Fibroblast of villous mesenchyme (primary cell): ENCODE measurements around the gene MCEE. TPM values are rescaled to one million over a fixed set of nuclear protein-coding genes. Genes with fewer than 3 reads are reported as not detected.
"Not testable (repeated sequence)": the region's sequence is repeated elsewhere in the genome, so short reads cannot be mapped to it uniquely, and the experiment has no call there.

Experiments used
- DNase-seq: peaks from one replicate; pipeline ENCODE4 v3.0.0-alpha.2; 2010; ENCODE audit warnings: low read depth
- H3K4me3 ChIP-seq: 2 replicates; pipeline ENCODE4 v1.5.1; 2011; ENCODE audit warnings: low read depth, mild to moderate bottlenecking, low read length
- total RNA-seq: library from RNA; depleted of rRNA; stranded (reverse); fragments of >200 nt; gene quantifications from 2 replicates; pipeline ENCODE4 v1.2.3, GENCODE V29; 2012
- TF ChIP-seq, protein P1 (sequence below): IDR thresholded peaks from 2 replicates; pipeline ENCODE4 v1.5.1; 2012; ENCODE audit warnings: low read depth, mild to moderate bottlenecking, low read length; ENCODE audit not compliant: insufficient read depth

Gene MCEE
- total RNA-seq, 1 donor: 14.2 TPM

DNA sequence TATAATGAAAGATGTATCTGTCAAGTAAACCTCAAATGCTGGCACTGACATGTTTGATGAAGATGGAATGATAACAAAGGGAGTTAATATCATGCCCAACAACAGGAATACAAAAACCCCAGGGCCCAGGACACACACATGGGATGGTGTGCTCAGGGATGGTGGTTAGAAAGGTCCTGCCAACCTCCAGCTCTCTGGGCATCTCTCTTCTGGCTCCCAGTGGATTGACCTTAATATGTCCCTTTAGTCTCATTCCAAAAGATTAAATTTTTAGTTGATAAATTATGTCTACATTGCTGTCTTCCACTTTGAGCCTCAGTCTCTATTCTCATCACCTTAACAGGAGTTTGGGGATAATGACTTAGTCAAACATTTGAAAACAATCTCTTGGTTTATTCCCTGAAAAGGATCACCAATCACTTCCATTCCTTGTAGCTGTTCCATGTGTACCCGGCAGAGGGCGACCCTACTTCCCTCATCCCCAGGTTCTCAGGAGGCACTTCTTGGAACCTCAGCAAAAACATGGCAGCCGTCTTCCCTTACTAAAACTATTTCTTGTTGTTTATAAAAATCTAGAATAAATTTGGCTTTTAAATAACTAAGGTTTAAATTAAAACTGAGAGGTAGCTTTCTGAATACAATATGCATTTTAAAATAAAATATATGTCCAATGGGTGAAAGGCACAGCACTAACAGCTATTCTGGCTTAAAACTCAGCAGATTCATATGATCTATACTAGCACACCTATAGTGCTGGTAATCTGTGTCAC lies 29.6 kb downstream of the MCEE start:
- peak; percentile 62 for DNase-seq
- TF ChIP-seq, protein P1, sequence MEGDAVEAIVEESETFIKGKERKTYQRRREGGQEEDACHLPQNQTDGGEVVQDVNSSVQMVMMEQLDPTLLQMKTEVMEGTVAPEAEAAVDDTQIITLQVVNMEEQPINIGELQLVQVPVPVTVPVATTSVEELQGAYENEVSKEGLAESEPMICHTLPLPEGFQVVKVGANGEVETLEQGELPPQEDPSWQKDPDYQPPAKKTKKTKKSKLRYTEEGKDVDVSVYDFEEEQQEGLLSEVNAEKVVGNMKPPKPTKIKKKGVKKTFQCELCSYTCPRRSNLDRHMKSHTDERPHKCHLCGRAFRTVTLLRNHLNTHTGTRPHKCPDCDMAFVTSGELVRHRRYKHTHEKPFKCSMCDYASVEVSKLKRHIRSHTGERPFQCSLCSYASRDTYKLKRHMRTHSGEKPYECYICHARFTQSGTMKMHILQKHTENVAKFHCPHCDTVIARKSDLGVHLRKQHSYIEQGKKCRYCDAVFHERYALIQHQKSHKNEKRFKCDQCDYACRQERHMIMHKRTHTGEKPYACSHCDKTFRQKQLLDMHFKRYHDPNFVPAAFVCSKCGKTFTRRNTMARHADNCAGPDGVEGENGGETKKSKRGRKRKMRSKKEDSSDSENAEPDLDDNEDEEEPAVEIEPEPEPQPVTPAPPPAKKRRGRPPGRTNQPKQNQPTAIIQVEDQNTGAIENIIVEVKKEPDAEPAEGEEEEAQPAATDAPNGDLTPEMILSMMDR: peak; percentile 68
- H3K4me3 ChIP-seq: no peak overlapping the region

DNA sequence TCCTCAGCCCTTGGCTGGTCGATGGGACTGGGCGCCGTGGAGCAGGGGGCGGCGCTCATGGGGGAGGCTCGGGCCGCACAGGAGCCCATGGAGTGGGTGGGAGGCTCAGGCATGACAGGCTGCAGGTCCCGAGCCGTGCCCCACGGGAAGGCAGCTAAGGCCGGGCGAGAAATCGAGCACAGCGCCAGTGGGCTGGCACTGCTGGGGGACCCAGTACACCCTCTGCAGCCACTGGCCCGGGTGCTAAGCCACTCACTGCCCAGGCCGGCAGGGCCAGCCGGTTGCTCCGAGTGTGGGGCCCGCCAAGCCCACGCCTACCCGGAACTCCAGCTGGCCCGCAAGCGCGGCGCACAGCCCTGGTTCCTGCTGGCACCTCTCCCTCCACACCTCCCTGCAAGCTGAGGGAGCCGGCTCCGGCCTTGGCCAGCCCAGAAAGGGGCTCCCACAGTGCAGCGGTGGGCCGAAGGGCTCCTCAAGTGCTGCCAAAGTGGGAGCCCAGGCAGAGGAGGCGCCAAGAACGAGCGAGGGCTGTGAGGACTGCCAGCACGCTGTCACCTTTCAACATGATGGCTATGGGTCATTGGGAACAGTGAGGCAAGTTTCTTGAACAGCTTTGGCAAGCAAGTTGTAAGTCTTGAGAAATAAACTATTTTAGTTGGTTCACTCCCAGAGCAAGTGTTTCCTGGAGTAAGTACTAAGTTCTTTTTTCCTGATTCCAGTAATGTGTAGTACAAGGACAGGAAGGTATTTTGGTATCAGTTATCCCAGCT lies 37.4 kb downstream of the MCEE start:
- not testable (repeated sequence) for DNase-seq, H3K4me3 ChIP-seq

DNA sequence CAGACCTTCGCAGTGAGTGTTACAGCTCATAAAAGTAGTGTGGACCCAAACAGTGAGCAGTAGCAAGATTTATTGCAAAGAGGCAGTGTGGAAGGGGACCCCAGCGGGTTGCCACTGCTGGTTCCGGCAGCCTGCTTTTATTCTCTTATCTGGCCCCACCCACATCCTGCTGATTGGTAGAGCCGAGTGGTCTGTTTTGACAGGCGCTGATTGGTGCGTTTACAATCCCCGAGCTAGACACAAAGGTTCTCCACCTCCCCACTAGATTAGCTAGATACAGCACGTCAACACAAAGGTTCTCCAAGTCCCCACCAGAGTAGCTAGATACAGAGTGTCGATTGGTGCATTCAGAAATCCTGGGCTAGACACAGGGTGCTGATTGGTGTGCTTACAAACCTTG lies 38.2 kb downstream of the MCEE start:
- not testable (repeated sequence) for DNase-seq, H3K4me3 ChIP-seq

DNA sequence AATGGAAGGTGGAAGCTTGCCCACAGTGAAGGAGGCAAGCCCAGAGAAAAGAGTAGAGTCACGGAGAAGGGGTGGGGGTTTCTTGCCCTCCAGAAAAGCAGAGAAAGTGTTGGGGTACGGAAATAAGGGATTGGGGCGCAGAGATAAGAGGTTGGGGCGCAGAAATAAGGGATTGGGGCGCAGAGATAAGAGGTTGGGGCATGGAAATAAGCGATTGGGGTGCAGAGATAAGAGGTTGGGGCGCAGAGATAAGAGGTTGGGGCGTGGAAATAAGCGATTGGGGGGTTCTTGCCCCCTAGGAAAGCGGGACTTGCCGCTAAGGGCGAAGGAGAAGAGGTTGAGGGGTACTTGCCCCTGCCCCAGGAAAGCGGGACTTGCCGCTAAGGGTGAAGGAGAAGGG lies 40.6 kb downstream of the MCEE start:
- DNase-seq, H3K4me3 ChIP-seq: not testable (repeated sequence)

DNA sequence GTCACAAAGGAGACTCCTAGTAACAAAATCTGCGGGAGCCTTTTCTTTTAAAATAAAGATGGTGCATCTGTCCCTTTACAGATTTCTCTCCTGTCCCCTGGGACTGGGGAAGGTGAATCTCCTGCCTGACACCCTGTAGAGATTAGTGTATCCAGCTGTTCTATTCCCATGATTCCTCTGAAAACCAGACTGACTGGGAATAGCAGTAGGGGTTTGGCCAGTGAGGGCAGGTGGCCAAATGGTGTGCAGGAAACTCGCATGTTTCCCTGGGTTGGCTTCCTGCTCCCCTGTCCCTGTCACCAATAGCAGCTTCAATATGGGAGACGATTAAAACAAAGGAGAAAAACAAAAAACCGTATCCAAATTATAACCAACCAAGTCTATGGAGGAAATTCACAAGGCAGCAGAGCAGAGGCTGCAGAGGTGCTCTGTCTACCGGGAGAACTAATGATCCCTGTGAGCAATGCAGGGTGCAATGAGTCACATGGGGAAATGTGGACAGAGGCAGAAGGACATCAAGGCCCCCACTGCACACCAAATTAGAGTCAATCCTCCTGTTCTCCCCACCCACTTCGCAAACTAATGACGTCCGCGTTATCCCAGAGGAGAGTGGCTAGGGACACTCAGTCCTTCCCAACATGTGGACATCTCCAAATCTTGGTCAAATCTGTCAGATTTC lies 44.6 kb downstream of the MCEE start:
- not testable (repeated sequence) for DNase-seq, H3K4me3 ChIP-seq

DNA sequence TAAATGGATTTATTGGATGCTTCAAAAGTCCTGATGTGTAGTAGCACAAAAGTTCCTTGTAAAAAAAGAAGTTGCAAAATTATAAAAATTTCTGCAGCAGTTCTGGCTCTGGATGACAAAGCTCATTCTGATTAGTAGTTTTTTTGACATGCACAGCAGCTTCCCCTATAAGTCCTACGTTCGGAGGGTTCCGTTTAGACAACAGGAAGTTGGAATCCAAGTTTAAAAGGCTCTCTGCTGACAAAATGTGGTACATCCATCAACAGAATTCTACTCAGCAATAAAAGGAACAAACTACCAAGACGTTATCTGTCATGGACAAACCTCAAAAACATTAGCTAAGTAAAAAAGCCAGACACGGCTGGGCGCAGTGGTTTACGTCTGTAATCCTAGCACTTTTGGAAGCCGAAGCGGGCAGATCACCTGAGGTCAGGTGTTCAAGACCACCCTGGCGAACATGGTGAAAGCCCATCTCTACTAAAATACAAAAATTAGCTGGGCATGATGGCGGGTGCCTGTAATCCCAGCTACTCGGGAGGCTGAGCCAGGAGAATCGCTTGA lies 46.2 kb downstream of the MCEE start:
- H3K4me3 ChIP-seq: peak overlapping the region; percentile 40
- not testable (repeated sequence) for DNase-seq

DNA sequence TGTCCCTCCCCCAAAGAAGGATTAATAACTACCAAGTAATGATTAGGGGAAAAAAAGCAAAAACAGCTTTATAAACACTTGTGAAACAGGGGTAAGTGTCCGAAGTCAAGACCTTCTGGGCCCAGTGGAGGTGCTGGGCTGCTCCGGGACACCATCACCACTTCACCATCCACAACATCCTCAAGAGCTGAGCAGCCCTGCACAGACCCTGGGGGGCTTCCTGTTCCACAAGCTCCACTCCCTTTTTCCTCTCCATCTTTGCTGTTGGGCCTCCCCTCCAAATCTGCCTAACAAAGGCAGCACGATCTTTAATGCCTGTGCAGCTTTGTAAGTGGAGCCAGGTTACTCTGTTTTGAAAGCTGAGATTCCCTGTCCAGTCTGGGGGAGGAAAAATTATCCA lies 46.7 kb downstream of the MCEE start:
- not testable (repeated sequence) for H3K4me3 ChIP-seq, DNase-seq

DNA sequence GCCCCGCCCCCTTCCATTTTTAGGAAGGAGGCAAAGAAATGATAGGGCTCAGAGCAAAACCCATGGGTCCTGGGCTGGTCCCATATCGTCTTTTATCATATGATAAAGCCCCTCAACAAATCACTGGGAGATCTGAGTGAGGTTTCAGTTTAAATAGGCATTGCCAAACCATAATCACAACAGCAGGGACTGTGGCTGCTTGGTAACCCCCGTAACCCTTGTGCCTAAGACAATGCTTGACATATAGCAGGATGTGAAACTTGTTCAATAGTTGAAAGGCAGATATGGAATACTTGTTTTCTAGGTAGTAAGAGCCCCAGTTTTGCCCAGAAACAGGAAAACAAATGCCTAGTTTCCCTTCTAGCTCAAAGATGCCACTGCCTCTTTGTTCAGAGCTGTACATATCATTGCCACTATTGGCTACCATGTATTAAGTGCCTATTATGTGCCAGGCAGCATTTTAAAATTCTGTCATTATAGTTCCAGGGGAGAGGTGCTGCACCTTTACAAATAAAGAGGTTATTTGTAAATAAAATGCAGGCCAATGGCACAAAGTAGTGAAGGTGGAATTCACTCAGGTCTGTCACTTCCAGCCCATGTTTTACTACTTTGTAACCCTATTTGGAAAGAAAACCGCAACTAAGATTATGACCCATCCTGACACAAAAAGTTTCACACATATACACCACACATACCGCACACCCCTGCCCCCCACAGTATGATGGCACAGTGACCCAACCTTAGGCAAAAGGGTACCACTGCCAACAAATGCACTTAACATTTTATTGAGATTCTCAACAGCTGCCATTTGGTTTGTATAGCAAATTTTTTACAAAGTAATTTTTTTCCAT lies 47.4 kb downstream of the MCEE start:
- no peak overlapping the region for H3K4me3 ChIP-seq
- no peak for DNase-seq
- TF ChIP-seq, protein P1: no peak

DNA sequence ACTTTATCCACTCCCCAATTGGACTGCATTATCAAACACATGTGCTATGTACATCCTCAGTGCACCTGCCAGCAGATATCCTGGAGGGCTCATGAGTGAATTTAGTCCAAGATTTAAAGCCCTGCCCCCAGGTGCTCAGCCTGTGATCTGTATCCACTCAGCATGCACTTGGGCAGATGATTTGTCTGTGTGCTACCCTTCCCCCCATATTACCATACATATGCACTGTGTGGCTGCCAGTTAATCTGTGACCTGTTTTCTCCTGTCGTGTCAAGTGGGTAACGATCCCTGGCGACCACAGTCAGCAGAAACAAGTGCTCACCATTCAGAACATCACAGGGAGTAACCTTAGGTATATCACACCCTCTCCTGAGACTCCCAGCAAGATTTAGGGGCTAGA lies 51.4 kb downstream of the MCEE start:
- DNase-seq: no peak
- TF ChIP-seq, protein P1: no peak
- H3K4me3 ChIP-seq: no peak overlapping the region
